Stimulated activated CD8-positive, alpha-beta memory T cell treated with anti-CD3 and anti-CD28 coated beads, Interleukin-7, amount 100 ng/mL, for 48 hours (primary cell): ENCODE data around the gene PTPRR.

Source experiments
- DNase-seq, 2 donors: peaks; one replicate each; pipeline ENCODE4 v3.0.0-alpha.2; 2020; ENCODE audit warnings: low read depth in 1 of 2; ENCODE audit errors: extremely low read depth in 1 of 2

The PTPRR gene

DNA sequence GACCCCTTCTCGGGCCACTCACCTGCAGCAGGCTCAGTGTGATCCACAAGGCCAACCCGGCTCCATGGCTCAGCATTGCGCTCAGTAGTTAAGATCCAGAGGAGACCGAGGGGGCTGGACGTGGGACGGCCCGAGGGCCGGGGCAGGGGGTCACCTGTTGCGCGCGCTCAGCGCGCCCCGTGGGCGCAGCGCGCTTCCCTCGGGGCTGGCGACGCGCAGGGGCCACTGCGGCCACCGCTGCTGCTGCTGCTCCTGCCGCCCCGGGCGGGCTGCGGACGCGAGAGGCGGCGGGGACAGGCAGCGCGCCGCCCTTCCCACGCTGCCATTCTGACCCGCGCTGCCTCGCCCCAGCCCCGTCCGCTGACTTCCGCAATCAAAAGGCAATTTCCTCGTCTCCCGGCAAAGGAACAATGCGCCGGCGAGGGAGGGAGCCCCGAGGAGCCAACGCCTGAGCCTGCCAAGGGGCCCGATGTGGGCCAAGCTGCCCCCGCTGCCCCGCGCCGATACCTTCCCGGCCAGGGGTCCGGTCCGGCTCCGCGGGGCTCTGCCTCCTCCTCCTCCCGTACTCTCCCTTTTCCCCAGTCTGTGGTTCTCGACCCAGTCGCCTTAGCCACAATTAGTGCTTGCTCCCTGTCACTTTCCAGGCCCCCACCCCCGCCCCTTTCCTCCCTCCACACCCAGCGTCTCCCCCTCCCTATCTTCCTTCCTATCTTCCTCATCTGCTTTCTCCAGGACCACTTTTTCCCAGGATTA, 310.6 kb downstream of the PTPRR start:
- no peak for DNase-seq

DNA sequence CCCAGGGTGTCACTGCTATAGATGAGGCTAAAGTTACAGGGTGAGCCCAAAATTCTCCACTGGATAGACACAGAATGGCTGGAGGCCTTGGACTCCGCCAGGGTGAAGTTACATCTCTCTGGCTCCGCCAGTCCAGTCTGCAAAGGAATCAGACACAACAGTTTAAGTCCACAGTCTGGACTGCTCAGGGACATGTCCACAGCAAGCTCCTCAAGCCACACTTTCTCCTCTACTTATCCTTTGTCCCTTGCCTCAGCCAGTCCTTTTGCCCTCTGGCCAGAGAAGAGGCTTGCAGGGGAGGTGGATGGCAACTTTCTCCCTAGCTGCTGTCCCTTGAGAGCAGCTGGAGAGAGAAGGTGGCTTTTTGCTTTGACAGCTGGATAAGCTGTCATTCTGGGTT, 311.3 kb downstream of the PTPRR start:
- DNase-seq = no peak

DNA sequence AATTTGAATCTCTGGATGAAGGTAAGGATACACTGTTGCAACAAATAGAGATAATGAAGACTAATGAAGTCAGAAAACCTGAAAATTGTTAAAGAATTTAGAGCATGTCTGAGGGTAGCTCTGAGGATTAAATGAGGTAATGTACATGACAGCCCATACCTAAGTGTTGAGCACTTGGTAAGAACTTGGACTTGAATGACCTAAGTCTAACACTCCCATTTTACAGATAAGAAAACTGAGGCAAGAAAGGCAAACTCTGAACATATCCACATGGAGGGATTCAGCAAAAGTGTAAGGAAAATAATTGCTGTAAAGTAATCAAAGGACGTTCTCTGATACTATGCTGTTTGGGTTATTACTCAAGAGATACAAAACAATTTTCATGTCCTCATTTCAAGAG, 312.4 kb downstream of the PTPRR start:
- DNase-seq = no peak

DNA sequence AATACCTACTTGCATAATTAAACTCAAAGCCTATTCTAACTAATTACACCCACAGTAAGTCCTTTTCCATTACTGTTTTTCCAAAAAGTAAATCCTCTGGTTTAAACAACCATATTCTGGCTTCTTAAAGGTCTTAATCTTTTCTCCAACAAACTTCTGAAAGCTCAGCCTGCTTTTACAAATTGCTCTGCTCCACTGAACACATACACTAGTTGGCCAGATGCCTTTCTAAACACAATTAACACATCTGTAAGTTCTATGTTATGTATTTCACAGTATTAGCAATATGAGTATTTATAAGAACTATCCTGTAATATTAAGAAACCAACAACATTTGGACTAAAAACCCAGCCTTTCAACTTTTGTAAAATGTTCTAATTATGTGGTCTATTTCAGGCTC, 313.4 kb downstream of the PTPRR start:
- DNase-seq = no peak

DNA sequence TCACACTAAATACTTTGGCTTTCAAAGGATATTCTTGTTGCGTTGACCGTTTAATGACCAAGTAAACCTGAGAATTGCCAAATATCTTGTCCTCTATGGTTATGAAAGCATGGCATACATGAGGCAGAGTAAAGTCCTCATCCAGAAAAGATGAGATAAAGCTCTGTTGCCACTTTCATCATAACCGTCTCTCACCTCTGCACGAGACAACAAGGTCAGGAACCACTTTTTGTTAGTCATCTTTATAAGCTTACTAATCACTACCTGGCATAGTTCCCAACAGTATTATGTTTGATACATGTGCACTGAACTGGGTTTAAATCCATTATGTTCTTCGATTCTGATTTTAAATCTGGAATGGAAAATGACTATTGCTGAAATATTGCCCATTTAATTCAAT, 314.6 kb downstream of the PTPRR start:
- DNase-seq = no peak

DNA sequence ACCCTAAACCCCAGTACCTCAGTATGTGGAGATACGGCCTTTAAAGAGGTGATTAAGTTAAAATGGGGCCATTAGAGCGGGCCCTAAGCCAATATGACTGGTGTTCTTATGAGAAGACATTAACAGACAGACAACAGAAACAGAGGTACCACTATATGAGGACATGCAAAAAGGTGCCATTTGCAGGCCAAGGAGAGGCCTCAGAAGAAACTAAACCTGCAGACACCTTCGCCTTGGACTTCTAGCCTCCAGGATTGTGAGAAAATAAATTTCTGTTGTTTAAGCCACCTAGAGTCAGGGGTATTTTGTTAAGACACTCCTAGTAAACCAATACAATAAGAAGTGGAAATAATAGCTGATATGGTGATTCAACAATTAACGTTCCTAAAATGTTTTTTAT, 315.9 kb downstream of the PTPRR start:
- no peak for DNase-seq

DNA sequence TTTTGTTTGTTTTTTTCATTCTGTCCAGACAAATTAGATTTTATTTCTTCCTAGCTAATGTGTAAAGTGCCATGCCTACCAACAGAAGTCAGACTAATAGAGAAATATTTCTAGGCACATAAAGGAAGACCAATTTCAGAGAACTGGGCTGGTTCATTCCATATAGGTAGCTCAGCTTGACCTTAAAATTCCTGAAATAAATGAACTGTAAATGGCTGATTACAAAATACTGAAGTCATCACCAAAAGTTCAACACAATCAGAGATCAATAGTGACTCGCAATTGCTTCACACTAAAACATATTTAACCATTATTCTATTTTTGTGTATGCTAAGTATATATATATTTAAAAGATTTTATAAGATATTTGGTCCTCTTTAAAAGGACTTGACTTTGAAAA, 317.5 kb downstream of the PTPRR start:
- DNase-seq = no peak

DNA sequence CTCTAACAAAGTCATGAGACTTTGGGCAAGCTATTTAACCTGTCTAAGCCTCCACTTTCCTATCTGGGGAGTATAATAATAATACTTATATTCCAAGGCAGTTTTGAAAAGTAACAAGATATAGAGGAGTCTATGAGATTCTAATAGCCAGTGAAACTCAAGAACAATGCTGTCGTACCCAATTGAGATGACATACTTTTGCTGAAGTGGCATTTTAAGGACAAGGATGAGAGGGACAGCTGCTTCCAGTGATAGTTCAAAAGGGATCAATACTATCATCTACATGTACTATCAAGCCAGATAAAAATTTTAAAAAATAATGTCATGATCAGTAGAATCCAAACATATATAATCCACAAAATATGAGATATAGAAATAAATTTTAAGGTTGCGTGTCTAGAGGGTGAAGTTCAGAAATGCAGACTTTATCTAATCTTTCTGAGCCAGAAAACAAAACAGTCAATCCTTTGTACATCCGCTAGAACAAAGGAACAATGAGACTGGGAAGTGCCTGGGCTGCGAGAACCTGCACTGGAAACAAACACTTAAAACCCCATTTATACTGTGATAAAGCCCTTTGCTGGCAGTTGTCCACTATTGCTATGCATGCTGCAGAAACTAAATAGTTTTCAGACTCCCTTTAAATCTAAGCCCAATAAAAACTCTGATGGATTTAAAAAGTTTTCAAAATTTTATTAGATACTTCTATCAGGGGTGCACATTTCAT, 321.9 kb downstream of the PTPRR start:
- DNase-seq = no peak

DNA sequence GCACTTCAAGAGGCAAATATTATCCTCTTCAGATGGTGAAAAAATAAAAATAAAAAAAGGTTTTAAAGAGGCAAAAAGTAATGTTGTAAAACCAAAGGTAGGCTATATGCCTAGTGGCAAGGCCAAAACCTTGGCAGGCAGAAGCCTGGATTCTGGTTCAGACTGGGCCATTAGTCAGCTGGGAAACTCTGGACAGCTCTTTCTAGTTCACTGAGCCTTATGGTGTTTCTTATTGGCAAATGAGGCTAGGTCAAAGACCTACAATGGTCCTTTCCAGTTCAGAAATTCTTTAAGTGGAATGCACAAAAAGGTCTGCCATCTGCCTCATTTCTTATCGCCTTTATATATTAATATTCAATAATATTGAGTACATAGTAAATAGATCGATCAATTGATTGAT, 327.9 kb downstream of the PTPRR start:
- DNase-seq = no peak

DNA sequence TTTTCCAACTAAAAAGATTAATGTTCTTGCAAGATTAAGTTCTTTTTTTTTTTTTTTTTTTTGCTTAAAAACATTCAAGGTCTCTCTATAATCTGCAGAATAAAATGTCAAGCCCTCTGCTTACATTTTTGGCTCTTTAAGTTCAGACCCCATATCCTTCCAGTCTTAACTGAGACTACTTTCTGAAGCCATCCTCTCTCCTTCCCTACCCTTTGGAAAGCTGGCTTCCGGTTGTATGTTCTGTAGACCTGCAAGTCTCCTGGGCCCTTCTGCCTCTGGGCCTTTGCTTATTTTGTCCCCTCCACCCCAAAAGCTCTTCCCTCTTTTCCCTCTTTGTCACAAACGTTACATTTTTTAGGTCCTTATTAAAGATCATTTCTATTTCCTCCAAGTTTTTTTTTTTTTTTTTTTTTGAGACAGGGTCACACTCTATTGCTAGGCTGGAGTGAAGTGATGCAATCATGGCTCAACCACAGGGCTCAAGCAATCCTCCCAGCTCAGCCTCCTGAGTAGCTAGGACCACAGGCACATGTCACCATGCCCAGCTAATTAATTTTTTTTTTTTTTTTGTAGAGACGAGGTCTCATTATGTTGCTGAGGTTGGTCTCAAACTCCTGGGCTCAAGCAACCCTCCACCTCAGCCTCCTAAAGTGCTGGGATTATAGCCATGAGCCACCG, 329.9 kb downstream of the PTPRR start:
- no peak for DNase-seq

DNA sequence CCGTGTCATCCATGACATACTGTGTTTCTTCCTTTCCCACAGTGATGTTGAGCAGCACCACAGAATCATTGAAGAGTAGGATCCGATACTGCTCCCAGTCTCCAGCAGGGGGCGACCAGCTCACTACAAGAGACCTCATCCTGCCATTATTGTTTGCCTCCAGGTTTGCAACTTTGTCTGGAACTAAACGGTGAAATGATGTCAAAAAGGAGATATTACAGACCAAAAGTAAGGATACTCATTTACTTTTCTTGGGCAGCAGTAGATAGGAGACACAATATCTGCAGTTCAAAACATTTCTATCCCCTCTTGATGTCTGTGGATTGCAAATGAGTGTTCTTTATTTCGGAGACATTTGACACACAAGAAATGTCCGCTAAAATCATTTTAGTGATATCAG, 330.5 kb downstream of the PTPRR start:
- DNase-seq = peak; percentile 15 to 37
